Gastroesophageal sphincter (tissue), 4 donors: Measurements from ENCODE around the gene OTUD5. TPM values are rescaled to one million over a fixed set of nuclear protein-coding genes. Genes with fewer than 3 reads are reported as not detected.

ENCODE experiments used
- ATAC-seq: fragments of 150-250 bp; one replicate; pipeline ENCODE4 v1.9.1; 2016; ENCODE audit warnings: mild to moderate bottlenecking, moderate library complexity
- H3K27ac ChIP-seq, 4 donors: fragments of 200-600 bp; sonication (generic) in 3 of 4; 1 replicate in 3 of 4; 2 replicates in 1 of 4; pipeline ENCODE4 v1.5.1; 2016 to 2019
- H3K27me3 ChIP-seq: fragments of 200-600 bp; sonication (generic); one replicate; pipeline ENCODE4 v1.5.1; 2019
- H3K36me3 ChIP-seq, 2 donors: fragments of 200-600 bp; sonication (generic); one replicate each; pipeline ENCODE4 v1.5.1; 2019; ENCODE audit warnings: control low read depth in 1 of 2
- H3K4me1 ChIP-seq, 3 donors: fragments of 200-600 bp; sonication (generic); 1 replicate in 2 of 3; 2 replicates in 1 of 3; pipeline ENCODE4 v1.5.1; 2016 to 2019; ENCODE audit warnings: control low read depth in 2 of 3
- H3K4me3 ChIP-seq, 2 donors: fragments of 200-600 bp; sonication (generic); one replicate each; pipeline ENCODE4 v1.5.1; 2019; ENCODE audit warnings: mild to moderate bottlenecking in 1 of 2, moderate library complexity in 1 of 2
- H3K9me3 ChIP-seq, 3 donors: fragments of 200-600 bp; sonication (generic); one replicate each; pipeline ENCODE4 v1.5.1; 2017 to 2019; ENCODE audit warnings: control low read depth in 2 of 3
- CTCF ChIP-seq, 4 experiments: fragments of 200-600 bp in 2 of 4; fragments of 450-650 bp in 2 of 4; sonication (generic) in 1 of 4; IDR thresholded peaks; one replicate each; pipeline ENCODE4 v1.5.1; 2017 to 2019; ENCODE audit warnings: antibody characterized with exemption in 4 of 4, mild to moderate bottlenecking in 2 of 4, moderate library complexity in 2 of 4
- EP300 ChIP-seq: sonication (generic); formaldehyde crosslinking; IDR thresholded peaks from one replicate; pipeline ENCODE4 v1.6.1; 2017; ENCODE audit warnings: antibody characterized with exemption, mild to moderate bottlenecking
- POLR2A ChIP-seq, 2 donors: fragments of 450-650 bp; IDR thresholded peaks; one replicate each; pipeline ENCODE4 v1.6.1; 2017; ENCODE audit warnings: antibody characterized with exemption in 2 of 2, mild to moderate bottlenecking in 2 of 2, moderate library complexity in 1 of 2
- POLR2AphosphoS5 ChIP-seq: sonication (generic); formaldehyde crosslinking; IDR thresholded peaks from one replicate; pipeline ENCODE4 v1.6.1; 2017; ENCODE audit warnings: antibody characterized with exemption
- WGBS, 2 donors: methylation state at CpG; one replicate each; pipeline ENCODE4 v1.1.5; 2018; ENCODE audit warnings: low coverage in 1 of 2; 5-methylcytosine and 5-hydroxymethylcytosine counted together
- total RNA-seq, 4 donors: library from RNA; depleted of rRNA; stranded (reverse); fragments of >200 nt; gene quantifications; one replicate each; pipeline ENCODE4 v1.1.0, GENCODE V29; 2016

Gene OTUD5
- total RNA-seq, 4 donors from 2014 or later, result 36.8 to 54.3 (median 47.7) TPM

- Histone ChIP-seq H3K4me1 (peaks cover 0 to 13% (median 0%) of the 10 kb centered on the region in 3 donors), H3K27ac (peak within 1 kb of the TSS in 3 of 4 donors; percentile 27 to 59 (median 50)), H3K27me3 (no peaks in the 10 kb centered on the region), H3K4me3 (peak within 1 kb of the TSS; percentile 25 to 45), H3K9me3 (no peaks in the 10 kb centered on the region), H3K36me3 (peaks cover 0 to 24% of the 10 kb centered on the region in 2 donors)
- peak; percentile 39 for ATAC-seq
- TF ChIP-seq POLR2AphosphoS5 (no peak), EP300 (no peak), POLR2A (IDR thresholded peaks at IDR 0.05) (no peak), CTCF (IDR thresholded peaks at IDR 0.05) (no peak)
- WGBS, 2 donors, result 0 to 23% methylated on average over 7 to 8 of the region's 28 CpGs
Observed at GRCh38 chrX:48971249-48972219, 14.1 kb upstream of the OTUD5 start, which contains the start of gene KCND1. KCND1 (minus strand) TSS chrX:48971844; CDS start chrX:48970271, 1,573 bp downstream.

- Histone ChIP-seq H3K27me3 (no peaks in the 10 kb centered on the region), H3K36me3 (peaks cover 0 to 5% of the 10 kb centered on the region in 2 donors), H3K27ac (no peak overlapping the region), H3K4me1 (peaks cover 0 to 13% (median 0%) of the 10 kb centered on the region in 3 donors), H3K9me3 (no peaks in the 10 kb centered on the region), H3K4me3 (no peak overlapping the region)
- TF ChIP-seq CTCF (IDR thresholded peaks at IDR 0.05), result no peak
- TF ChIP-seq POLR2A (IDR thresholded peaks at IDR 0.05), result no peak
- TF ChIP-seq EP300, result no peak
- no peak for TF ChIP-seq POLR2AphosphoS5
- WGBS, 2 donors, result 90% methylated on average over 2 of the region's 28 CpGs; no CpG with 5 or more reads in 1 of the 2 donors
- ATAC-seq, result no peak
Observed at GRCh38 chrX:48969471-48969870, 12.1 kb upstream of the OTUD5 start.

GRCh38 chrX:48968377-48968776 is 11.0 kb upstream of the OTUD5 start:
- Histone ChIP-seq H3K27me3 (no peaks in the 10 kb centered on the region), H3K4me1 (peaks cover 0 to 13% (median 0%) of the 10 kb centered on the region in 3 donors), H3K27ac (no peak overlapping the region), H3K36me3 (no peaks in the 10 kb centered on the region), H3K4me3 (no peak overlapping the region), H3K9me3 (no peaks in the 10 kb centered on the region)
- TF ChIP-seq POLR2AphosphoS5 (no peak), CTCF (IDR thresholded peaks at IDR 0.05) (no peak), POLR2A (IDR thresholded peaks at IDR 0.05) (no peak), EP300 (no peak)
- WGBS, 2 donors, result 38 to 80% methylated on average over 1 of the region's 1 CpG
- no peak for ATAC-seq

GRCh38 chrX:48966796-48967579 is 9.6 kb upstream of the OTUD5 start:
- H3K36me3 ChIP-seq, result no peaks in the 10 kb centered on the region
- 64 to 91% methylated on average over 3 to 4 of the region's 15 CpGs for WGBS, 2 donors
- ATAC-seq, result no peak

More at GRCh38 chrX:48966796-48967579, 9.6 kb upstream of the OTUD5 start:
- Histone ChIP-seq H3K4me3 (no peak overlapping the region), H3K9me3 (no peaks in the 10 kb centered on the region), H3K27me3 (no peaks in the 10 kb centered on the region), H3K27ac (no peak overlapping the region), H3K4me1 (peaks cover 0 to 9% (median 0%) of the 10 kb centered on the region in 3 donors)
- TF ChIP-seq POLR2AphosphoS5, result no peak
- no peak for TF ChIP-seq POLR2A (IDR thresholded peaks at IDR 0.05)
- TF ChIP-seq CTCF (IDR thresholded peaks at IDR 0.05), result no peak
- no peak for TF ChIP-seq EP300
